GM19025 (cell line): ENCODE measurements around the gene SYNPO2L.
"Not testable (repeated sequence)": the region's sequence is repeated elsewhere in the genome, so short reads cannot be mapped to it uniquely, and the experiment has no call there.

Experiments used
- ATAC-seq: cut with Tn5 transposase; IDR thresholded peaks from one replicate; pipeline ENCODE4 v1.9.1; 2021; ENCODE audit warnings: mild to moderate bottlenecking, low read depth, moderate library complexity; ENCODE audit not compliant: unreplicated experiment

SYNPO2L gene

GRCh38 chr10:73655990-73656298 lies at the start of gene SYNPO2L:
Gene SYNPO2L (minus strand): TSS chr10:73656029. CDS start chr10:73655922, 107 bp downstream.
- no peak for ATAC-seq

GRCh38 chr10:73703924-73704323 lies 48.1 kb upstream of the SYNPO2L start:
- ATAC-seq, result not testable (repeated sequence)

- not testable (repeated sequence) for ATAC-seq
Measured at GRCh38 chr10:73698819-73699218, 43.0 kb upstream of the SYNPO2L start.

- ATAC-seq, result not testable (repeated sequence)
Measured at GRCh38 chr10:73697675-73698159, 41.9 kb upstream of the SYNPO2L start, which contains the start of gene AGAP5. Gene AGAP5 (minus strand): TSS chr10:73698109. CDS start chr10:73697755, 354 bp downstream.

- ATAC-seq, result not testable (repeated sequence)
Measured at GRCh38 chr10:73695302-73695701, 39.5 kb upstream of the SYNPO2L start.

GRCh38 chr10:73690755-73691154 lies 34.9 kb upstream of the SYNPO2L start:
- ATAC-seq, result not testable (repeated sequence)

- ATAC-seq, result not testable (repeated sequence)
Measured at GRCh38 chr10:73689596-73689995, 33.8 kb upstream of the SYNPO2L start.

GRCh38 chr10:73687641-73688040 lies 31.8 kb upstream of the SYNPO2L start:
- not testable (repeated sequence) for ATAC-seq

- not testable (repeated sequence) for ATAC-seq
Measured at GRCh38 chr10:73674546-73674945, 18.7 kb upstream of the SYNPO2L start.

- ATAC-seq, result not testable (repeated sequence)
Measured at GRCh38 chr10:73668378-73668777, 12.5 kb upstream of the SYNPO2L start.

GRCh38 chr10:73666153-73666809 lies 10.5 kb upstream of the SYNPO2L start:
- not testable (repeated sequence) for ATAC-seq

- ATAC-seq, result not testable (repeated sequence)
Measured at GRCh38 chr10:73665581-73665980, 9.8 kb upstream of the SYNPO2L start.

- not testable (repeated sequence) for ATAC-seq
Measured at GRCh38 chr10:73664156-73665040, 8.6 kb upstream of the SYNPO2L start.

GRCh38 chr10:73663621-73664020 lies 7.8 kb upstream of the SYNPO2L start:
- ATAC-seq, result not testable (repeated sequence)

GRCh38 chr10:73662705-73663104 lies 6.9 kb upstream of the SYNPO2L start:
- ATAC-seq, result not testable (repeated sequence)

GRCh38 chr10:73655257-73655989 lies 406 bp downstream of the SYNPO2L start:
- ATAC-seq, result no peak

GRCh38 chr10:73653701-73654100 lies 2.1 kb downstream of the SYNPO2L start:
- no peak for ATAC-seq

GRCh38 chr10:73653195-73653594 lies 2.6 kb downstream of the SYNPO2L start:
- ATAC-seq, result no peak

GRCh38 chr10:73650537-73651331 lies 5.1 kb downstream of the SYNPO2L start:
- no peak for ATAC-seq
